GM12872 (cell line): ENCODE data around the gene KCNQ1OT1.

Experiments
- CTCF ChIP-seq: IDR thresholded peaks from 3 replicates; pipeline ENCODE4 v1.5.1; 2011; ENCODE audit warnings: low read depth, mild to moderate bottlenecking, low read length, moderate library complexity; ENCODE audit not compliant: insufficient read depth

KCNQ1OT1 gene

GRCh38 chr11:2594267-2594666, 105.5 kb downstream of the KCNQ1OT1 start:
- TF ChIP-seq CTCF, result no peak

DNA sequence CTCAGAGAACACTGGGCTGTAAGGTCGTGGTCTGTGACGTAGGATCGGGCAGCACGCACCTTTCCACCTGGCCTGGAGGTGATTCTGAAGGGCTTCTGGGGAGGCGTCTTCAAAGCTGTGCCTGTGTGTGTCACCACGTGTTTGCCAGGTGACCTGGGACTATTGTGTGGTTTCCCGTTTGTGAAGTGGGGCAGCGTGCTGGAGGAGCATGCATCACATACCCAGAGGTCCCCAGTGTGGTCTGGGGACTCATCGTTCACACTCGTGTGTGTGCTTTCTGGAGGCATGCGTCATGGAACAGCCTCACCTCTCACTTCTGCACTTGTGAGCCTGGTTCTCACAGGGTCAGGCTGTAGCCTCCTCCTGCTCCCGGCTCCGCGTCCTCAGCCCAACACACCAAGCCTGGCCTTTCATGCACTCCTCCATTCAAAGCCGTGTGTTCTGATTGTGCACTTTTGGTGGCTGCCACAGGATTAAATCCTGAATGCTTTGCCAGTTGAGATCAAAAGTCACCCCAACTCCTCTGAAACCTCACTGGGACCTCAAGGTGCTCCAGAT, 106.3 kb downstream of the KCNQ1OT1 start:
- TF ChIP-seq CTCF, result no peak

DNA sequence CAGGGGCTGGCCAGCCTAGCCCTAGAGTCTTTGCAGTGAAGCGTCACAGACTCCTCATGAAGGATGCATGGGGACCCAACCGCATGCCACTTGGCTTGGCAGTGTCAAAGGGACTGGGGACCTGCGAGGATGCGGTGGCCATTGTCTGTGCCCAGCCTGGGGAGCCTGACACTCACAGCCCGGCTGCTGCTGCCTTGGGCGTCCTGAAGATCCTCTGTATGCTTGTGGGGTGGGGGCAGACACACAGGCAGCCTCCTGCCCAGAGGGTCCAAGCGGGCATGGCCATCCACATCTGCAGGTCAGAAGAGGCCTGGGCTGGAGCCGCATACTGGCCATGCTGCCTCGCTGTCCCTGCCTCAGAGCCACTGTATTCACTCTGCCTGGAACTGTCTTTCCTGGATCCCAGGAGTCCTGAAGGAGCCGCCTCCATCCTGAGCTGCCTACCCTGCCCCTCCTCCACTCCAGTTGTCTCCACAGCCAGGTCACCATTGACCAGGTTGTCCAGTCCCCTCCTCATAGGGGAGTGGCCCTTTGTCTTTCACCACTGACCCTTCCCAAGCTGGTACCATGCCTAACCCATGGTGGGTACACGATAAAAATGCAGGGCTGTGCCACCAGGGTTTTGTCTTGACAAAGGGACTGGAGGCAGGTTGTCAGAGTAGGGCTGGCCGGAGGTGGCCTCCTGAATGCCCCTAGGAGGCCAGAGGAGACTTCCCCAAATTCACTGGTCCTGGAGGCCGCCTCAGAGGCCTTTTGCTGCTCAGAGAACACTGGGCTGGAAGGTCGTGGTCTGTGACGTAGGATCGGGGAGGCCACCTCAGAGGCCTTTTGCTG, 107.0 kb downstream of the KCNQ1OT1 start:
- TF ChIP-seq CTCF, result no peak

- TF ChIP-seq CTCF, result no peak
Observed at GRCh38 chr11:2591805-2592204, 108.0 kb downstream of the KCNQ1OT1 start.

DNA sequence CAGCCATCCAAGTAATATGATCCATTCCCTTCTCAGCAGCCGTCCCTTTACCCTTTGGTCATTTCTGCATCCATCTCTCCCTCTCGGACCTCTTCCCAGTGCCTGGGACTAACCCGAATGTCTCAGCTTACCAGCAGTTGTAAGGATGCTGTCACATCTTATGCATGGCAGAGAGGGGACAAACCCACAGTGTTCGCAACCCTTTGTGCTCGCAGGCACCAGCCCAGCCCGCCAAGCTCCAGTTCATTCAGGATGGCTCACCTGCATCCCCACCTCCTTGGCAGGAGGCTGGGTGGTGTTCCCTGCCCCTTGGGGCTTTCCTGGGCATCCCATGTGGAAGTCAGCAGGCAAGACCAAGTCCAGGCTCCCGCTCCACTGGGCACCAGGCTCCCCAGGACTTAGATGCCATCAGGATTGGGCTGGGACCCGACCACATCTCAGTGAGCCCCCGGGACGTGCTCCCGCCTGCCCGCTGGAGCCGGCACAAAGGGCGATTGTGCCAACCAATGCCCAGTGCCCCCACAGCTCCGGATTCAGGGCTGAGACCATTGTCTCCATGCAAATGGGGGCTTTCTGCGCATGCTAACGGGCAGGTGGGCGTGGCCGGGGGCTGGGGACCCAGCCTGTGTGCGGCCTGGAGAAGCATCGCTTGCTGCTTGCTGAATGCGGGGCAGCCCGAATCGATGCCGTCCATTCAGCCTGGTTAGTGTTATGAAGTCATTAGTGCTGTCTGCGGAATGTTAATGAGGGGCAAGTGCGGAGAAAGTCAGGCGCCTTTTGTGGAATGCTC, 108.6 kb downstream of the KCNQ1OT1 start:
- TF ChIP-seq CTCF, result no peak

DNA sequence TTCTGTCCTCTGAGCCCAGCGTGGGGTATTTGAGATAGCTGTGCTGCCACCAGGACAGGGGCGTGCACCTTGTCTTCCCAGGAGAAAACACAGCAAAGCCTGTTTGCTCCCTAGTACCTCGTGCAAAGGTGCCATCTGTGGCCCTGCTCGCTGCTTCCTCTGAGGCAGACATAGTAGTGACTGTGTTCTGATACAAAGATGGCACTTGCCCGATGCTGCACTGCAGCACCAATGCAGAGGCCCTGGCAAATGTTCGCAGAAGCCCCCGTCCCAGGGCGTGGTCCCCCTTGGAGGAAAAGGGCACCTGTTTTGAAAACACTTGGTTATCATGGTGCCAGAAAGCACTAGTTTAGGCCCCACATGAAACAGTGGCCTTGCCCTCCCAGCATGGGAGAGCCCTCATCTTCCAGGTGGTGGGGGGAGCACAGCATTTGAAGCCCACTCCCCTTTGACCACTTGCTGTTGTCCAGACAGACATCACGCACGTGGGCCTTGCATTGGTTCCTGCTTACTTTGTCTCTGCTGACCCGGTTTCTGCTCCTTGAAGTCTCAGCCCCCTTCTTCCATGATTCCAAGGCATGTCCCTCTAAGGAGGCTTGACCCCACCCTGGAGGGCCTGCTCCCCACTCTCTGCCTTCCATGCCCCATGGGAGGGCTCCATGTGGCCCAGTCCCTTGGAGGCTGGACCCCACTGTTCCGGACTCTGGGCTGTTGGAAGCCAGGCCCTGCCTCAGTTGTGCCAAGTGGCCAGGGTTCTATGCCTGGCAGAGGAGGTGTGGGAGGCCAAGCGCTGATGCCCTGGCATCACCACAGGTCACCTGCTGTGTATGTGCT, 109.4 kb downstream of the KCNQ1OT1 start:
- TF ChIP-seq CTCF, result no peak
